SJCRH30 (cell line): ENCODE measurements around the gene RFT1. TPM values are rescaled to one million over a fixed set of nuclear protein-coding genes. Genes with fewer than 3 reads are reported as not detected.
A peak's percentile ranks its signal among the peaks of the same experiment; 100 is the strongest.
"Not testable (repeated sequence)": the region's sequence is repeated elsewhere in the genome, so short reads cannot be mapped to it uniquely, and the experiment has no call there.

ENCODE experiments used
- DNase-seq, 2 experiments: peaks; one replicate each; pipeline ENCODE4 v3.0.0-alpha.2; 2015 to 2020
- H3K27ac ChIP-seq: fragments of 250-450 bp; sonication (Bioruptor Pico); 2 replicates; pipeline ENCODE4 v1.5.1; 2020; ENCODE audit warnings: mild to moderate bottlenecking, moderate library complexity
- H3K27me3 ChIP-seq: fragments of 250-450 bp; sonication (Bioruptor Pico); 2 replicates; pipeline ENCODE4 v1.5.1; 2020; ENCODE audit warnings: mild to moderate bottlenecking, moderate library complexity
- H3K36me3 ChIP-seq: fragments of 250-450 bp; sonication (Bioruptor Pico); 2 replicates; pipeline ENCODE4 v1.5.1; 2020; ENCODE audit warnings: mild to moderate bottlenecking, moderate library complexity
- H3K4me1 ChIP-seq: fragments of 250-450 bp; sonication (Bioruptor Pico); 2 replicates; pipeline ENCODE4 v1.5.1; 2020; ENCODE audit warnings: mild to moderate bottlenecking, moderate library complexity
- H3K4me3 ChIP-seq: fragments of 250-450 bp; sonication (Bioruptor Pico); 2 replicates; pipeline ENCODE4 v1.5.1; 2020; ENCODE audit warnings: mild to moderate bottlenecking, moderate library complexity
- H3K9me3 ChIP-seq: fragments of 250-450 bp; sonication (Bioruptor Pico); replicated peaks from 2 replicates; pipeline ENCODE4 v1.5.1; 2020; ENCODE audit warnings: mild to moderate bottlenecking, moderate library complexity
- total RNA-seq: library from RNA; depleted of rRNA; stranded (reverse); fragments of >200 nt; shearing (Covaris generic); gene quantifications from 2 replicates; pipeline ENCODE4 v1.2.3, GENCODE V29; 2014

Gene RFT1
- total RNA-seq, 1 experiment from 2014 or later: 22.0 TPM

DNA sequence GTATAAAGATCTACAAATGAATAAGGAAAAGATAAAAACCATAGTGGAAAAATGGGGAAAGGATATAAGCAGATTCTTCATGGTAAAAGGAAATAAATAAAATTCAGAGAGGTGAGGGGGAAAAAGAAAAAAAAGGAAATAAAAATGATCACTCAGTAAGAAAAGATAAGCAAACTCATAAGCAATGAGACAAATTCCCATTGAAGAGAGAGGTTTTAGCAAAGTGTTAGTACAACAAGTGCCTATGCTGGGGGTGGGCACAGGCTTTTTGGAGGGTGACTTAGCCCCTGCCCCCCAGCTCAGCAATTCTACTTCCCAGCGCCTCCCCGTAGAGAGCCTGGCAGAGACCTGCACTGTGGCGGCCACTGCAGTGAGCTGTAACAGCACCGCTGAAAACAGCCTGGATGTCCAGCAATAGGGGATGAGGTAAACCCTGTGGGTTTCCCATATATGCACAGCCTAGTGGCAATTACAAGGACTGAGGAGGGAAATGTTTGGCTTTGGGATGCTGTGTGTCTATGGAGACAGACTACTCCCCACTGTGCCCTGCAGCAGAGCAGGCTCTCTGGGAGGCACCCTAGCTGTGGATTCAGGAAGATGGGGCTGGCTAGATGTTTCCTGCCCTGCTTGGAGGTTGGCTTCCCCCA is 60.7 kb downstream of the RFT1 start:
- peaks cover 8% of the 10 kb centered on the region; the same call in 1 of the 2 replicates for H3K4me1 ChIP-seq
- no peak for DNase-seq
- H3K36me3 ChIP-seq: no peaks in the 10 kb centered on the region
- no peaks in the 10 kb centered on the region for H3K27me3 ChIP-seq
- H3K4me3 ChIP-seq: no peak overlapping the region
- no peak overlapping the region for H3K27ac ChIP-seq
- H3K9me3 ChIP-seq: no peaks in the 10 kb centered on the region

- DNase-seq: no peak
- no peak overlapping the region for H3K27ac ChIP-seq
- no peaks in the 10 kb centered on the region for H3K9me3 ChIP-seq
- H3K4me1 ChIP-seq: peaks cover 8% of the 10 kb centered on the region; the same call in 1 of the 2 replicates
- no peak overlapping the region for H3K4me3 ChIP-seq
- no peaks in the 10 kb centered on the region for H3K36me3 ChIP-seq
- no peaks in the 10 kb centered on the region for H3K27me3 ChIP-seq
These were observed 62.1 kb downstream of the RFT1 start for GRCh38 chr3:53068176-53068575.

DNA sequence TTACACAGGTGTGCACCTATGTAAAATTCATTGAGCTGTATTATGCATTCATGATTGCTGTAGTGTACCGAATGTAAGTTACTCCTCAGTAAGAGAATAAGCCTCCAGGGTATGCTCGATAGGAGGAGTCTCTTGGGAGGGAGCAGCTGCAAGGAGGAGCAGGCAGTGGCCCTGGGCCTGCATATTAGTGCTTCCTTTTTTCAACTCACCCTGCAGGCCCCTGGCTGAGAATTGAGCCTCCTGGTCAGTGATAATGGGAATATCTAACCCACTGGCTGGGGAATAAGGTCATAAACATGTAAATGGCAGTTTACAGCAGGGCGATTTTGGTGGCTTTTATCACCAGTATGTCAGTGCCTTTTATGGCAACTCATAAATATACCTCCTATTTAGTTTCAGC is 62.7 kb downstream of the RFT1 start:
- peak; percentile 67 to 71 for DNase-seq
- no peaks in the 10 kb centered on the region for H3K27me3 ChIP-seq
- H3K27ac ChIP-seq: no peak overlapping the region
- H3K4me3 ChIP-seq: no peak overlapping the region
- H3K36me3 ChIP-seq: no peaks in the 10 kb centered on the region
- H3K9me3 ChIP-seq: no peaks in the 10 kb centered on the region
- peaks cover 8% of the 10 kb centered on the region; the same call in 1 of the 2 replicates for H3K4me1 ChIP-seq

DNA sequence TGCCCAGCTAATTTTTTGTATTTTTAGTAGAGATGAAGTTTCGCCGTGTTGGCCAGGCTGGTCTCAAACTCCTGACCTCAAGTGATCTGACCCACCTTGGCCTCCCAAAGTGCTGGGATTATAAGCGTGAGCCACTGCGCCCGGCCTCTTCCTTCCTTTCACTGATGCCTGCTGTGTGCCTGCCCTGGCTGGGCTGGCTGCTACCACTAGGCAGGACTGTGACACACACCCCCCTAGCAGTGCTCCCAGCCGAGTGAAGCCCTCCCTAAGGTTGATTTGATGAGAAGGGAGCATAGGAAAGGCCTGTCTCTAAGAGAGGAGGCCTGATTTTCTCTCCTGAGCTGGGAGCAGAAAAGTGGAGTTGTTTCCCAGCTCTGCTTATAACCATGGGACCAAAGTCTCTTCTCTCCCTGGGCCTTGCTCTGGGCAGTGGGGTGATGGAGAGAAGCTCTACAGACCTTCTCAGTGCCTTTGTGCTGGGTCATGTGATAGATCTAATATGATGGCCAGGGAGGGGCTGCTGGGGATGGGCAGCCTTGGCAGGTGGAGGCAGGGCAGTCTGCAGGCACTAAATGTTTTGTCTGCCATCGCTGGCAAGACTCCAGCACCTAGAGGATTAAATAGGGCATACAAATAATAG is 64.3 kb downstream of the RFT1 start:
- H3K27ac ChIP-seq: no peak overlapping the region
- no peaks in the 10 kb centered on the region for H3K27me3 ChIP-seq
- no peak for DNase-seq
- peaks cover 4% of the 10 kb centered on the region; the same call in 1 of the 2 replicates for H3K4me1 ChIP-seq
- no peaks in the 10 kb centered on the region for H3K9me3 ChIP-seq
- H3K36me3 ChIP-seq: no peaks in the 10 kb centered on the region
- H3K4me3 ChIP-seq: no peak overlapping the region

DNA sequence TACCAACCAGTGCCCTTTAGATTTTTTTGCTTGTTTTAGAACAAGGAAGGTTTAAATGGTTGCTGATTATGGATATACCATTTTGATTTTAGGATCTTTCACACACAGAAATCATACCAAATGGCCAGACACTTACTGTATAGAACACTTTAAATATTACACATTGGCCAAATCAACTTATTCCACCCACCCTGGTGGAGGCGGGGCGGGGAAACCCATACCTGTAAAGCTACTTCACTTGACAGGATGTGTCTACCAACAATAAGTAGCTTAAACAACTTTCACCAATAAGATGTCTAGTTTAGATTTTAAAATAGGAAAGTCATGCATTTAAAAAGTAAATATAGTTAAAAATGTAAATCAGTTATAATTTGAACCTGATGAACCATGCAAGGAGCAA is 67.3 kb downstream of the RFT1 start:
- Histone ChIP-seq H3K4me3 (no peak overlapping the region), H3K27me3 (no peaks in the 10 kb centered on the region), H3K36me3 (no peaks in the 10 kb centered on the region), H3K9me3 (no peaks in the 10 kb centered on the region), H3K27ac (no peak overlapping the region), H3K4me1 (peaks cover 4% of the 10 kb centered on the region; the same call in 1 of the 2 replicates)
- DNase-seq: no peak

- DNase-seq: peak in 1 of 2 experiments; percentile 29
- H3K4me1 ChIP-seq: no peaks in the 10 kb centered on the region
- H3K4me3 ChIP-seq: no peak overlapping the region
- no peaks in the 10 kb centered on the region for H3K9me3 ChIP-seq
- H3K36me3 ChIP-seq: no peaks in the 10 kb centered on the region
- no peaks in the 10 kb centered on the region for H3K27me3 ChIP-seq
- H3K27ac ChIP-seq: no peak overlapping the region
These were observed 73.8 kb downstream of the RFT1 start for GRCh38 chr3:53056442-53056841.

- H3K27me3 ChIP-seq, H3K27ac ChIP-seq, H3K4me3 ChIP-seq, H3K9me3 ChIP-seq, H3K4me1 ChIP-seq, H3K36me3 ChIP-seq, DNase-seq: not testable (repeated sequence)
These were observed 76.0 kb downstream of the RFT1 start for GRCh38 chr3:53054233-53054632.

GRCh38 chr3:53051929-53052328 is 78.3 kb downstream of the RFT1 start:
- DNase-seq: no peak
- no peaks in the 10 kb centered on the region for H3K27me3 ChIP-seq
- no peaks in the 10 kb centered on the region for H3K4me1 ChIP-seq
- no peaks in the 10 kb centered on the region for H3K9me3 ChIP-seq
- no peaks in the 10 kb centered on the region for H3K36me3 ChIP-seq
- H3K27ac ChIP-seq: no peak overlapping the region
- H3K4me3 ChIP-seq: no peak overlapping the region

DNA sequence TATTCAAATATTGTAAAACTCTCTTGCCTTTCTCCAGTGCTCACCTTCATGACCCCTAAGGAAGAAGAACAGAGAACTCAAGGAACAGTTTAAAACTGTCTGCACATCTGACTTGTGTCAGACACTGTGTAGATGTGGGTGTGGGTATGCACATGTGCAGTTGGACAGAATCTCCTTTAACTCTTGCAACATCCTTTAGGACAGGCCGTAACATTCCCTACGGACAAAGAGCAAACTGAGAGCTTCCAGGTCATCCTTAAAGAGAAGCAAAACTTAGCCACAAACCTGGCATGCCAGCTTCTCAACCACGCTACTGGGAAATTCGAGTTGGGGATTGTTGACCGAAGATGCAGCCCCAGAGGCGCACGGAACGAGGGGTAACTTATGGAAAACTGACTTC is 80.2 kb downstream of the RFT1 start:
- DNase-seq: no peak
- H3K36me3 ChIP-seq: no peaks in the 10 kb centered on the region
- no peaks in the 10 kb centered on the region for H3K4me1 ChIP-seq
- H3K27me3 ChIP-seq: no peaks in the 10 kb centered on the region
- no peak overlapping the region for H3K4me3 ChIP-seq
- no peak overlapping the region for H3K27ac ChIP-seq
- no peaks in the 10 kb centered on the region for H3K9me3 ChIP-seq

- no peaks in the 10 kb centered on the region for H3K9me3 ChIP-seq
- no peak for DNase-seq
- no peaks in the 10 kb centered on the region for H3K36me3 ChIP-seq
- H3K27ac ChIP-seq: no peak overlapping the region
- H3K4me3 ChIP-seq: peak overlapping the region; percentile 100
- H3K4me1 ChIP-seq: no peaks in the 10 kb centered on the region
- no peaks in the 10 kb centered on the region for H3K27me3 ChIP-seq
These were observed 83.8 kb downstream of the RFT1 start for GRCh38 chr3:53046171-53047170.

DNA sequence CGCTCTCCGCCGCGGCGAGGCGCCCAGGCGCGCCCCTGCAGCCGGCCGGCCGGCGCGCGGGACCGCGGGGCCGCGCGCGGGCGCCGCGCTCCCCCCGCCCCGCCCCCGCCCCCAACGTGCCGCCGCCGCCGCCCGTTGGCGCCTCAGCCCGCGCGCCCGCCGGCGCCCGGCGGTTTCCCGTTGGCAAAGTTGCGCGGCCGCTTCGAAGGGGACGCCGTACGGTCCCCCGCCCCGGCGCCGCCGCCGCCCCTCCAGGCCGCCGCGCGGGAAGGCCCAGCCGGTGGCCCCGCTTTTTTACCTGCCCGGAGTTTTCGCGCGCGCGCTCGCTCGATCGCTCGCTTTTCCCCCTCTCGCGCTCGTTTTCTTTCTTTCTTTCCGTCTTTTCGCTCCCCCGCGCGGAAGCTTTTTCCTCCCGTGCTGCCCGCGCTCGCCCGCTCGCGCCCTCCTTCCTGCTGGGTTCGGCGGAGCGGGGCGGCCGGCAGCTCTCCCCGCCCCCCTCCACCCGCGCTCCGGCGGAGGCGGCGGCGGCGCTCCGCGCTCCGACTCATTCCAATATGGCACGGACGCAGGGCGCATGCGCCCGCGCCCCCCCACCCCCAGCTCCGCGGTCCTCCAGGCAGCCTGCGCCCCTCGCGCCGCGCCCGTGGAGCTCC is 84.6 kb downstream of the RFT1 start, which contains the start of gene SFMBT1:
TSS of gene SFMBT1 (minus strand) at position 556 of the 653 bp plus-strand sequence. CDS start 76,945 bp downstream, outside the sequence.
- no peaks in the 10 kb centered on the region for H3K27me3 ChIP-seq
- no peaks in the 10 kb centered on the region for H3K9me3 ChIP-seq
- peak; percentile 67 to 77 for DNase-seq
- H3K36me3 ChIP-seq: no peaks in the 10 kb centered on the region
- H3K4me3 ChIP-seq: peak within 1 kb of the TSS; percentile 100
- H3K4me1 ChIP-seq: no peaks in the 10 kb centered on the region
- H3K27ac ChIP-seq: peak within 1 kb of the TSS; percentile 82; the same call in 1 of the 2 replicates

- Histone ChIP-seq H3K4me1 (no peaks in the 10 kb centered on the region), H3K4me3 (peak overlapping the region; percentile 65), H3K36me3 (no peaks in the 10 kb centered on the region), H3K27me3 (no peaks in the 10 kb centered on the region), H3K9me3 (no peaks in the 10 kb centered on the region), H3K27ac (no peak overlapping the region)
- DNase-seq: peak; percentile 42 to 55
These were observed 85.3 kb downstream of the RFT1 start for GRCh38 chr3:53044711-53045517.

DNA sequence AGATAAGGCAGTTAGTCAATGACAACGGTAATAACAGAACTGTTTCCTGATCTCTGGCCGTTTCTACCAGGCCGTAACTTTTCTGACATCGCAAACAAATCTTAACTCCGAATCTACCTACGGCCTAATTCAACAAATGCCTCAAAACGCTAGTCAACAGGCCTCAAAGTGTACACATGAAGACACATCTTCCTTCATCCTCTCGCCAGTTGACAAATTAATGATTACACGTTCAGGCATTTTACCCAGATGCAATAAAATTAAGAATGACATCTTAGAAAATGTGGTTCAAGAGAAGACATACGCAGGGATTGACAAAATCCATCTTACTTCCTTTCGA is 85.9 kb downstream of the RFT1 start:
- Histone ChIP-seq H3K27ac (no peak overlapping the region), H3K27me3 (no peaks in the 10 kb centered on the region), H3K36me3 (no peaks in the 10 kb centered on the region), H3K9me3 (no peaks in the 10 kb centered on the region), H3K4me3 (peak overlapping the region; percentile 65), H3K4me1 (no peaks in the 10 kb centered on the region)
- no peak for DNase-seq

GRCh38 chr3:53043738-53044137 is 86.5 kb downstream of the RFT1 start:
- H3K27ac ChIP-seq: no peak overlapping the region
- H3K4me3 ChIP-seq: no peak overlapping the region
- H3K36me3 ChIP-seq: no peaks in the 10 kb centered on the region
- H3K27me3 ChIP-seq: no peaks in the 10 kb centered on the region
- no peaks in the 10 kb centered on the region for H3K4me1 ChIP-seq
- H3K9me3 ChIP-seq: no peaks in the 10 kb centered on the region
- DNase-seq: no peak
